ENCODE measurements around the gene NUDCD3. TPM values are rescaled to one million over a fixed set of nuclear protein-coding genes. Genes with fewer than 3 reads are reported as not detected.
A peak's percentile ranks its signal among the peaks of the same experiment; 100 is the strongest.

NUDCD3 gene
- total RNA-seq, 1 donor from 2014 or later, result 47.1 TPM

DNA sequence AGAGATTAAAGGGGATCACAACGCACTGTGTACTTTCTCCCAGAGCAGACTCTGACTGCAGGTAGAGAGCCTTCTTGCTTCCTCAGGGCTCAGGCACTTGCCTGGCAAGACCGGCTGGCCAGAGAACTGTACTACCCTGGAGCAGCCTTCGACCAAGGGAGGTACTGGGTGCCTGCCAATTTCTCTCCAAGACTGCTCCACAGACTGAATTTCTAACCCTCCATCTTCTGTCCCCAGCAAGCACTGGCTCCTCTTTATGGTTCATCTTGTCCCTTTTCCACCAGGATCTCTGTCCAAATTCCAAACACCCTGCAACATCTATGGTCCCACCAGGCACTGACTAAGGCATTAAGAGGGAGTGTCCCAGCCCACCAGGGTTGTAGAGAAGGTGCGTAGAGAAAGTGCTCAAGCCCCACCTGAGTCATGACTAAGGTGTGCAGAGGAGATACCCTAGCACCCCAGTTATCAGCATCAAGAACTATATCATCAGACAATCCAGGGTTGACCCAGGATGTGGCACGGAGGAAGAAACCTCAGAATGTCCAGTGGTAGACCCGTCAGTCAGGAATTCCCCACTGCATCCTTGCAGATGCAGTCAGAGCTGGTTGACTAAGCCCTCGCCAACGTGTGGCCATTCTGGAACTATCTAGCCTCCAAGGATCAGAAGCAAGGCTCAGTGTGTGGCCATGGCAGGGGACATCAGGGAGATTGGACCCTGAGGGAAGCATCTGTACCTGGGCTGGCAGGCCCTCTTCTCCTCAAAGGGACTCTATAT, 104.1 kb downstream of the NUDCD3 start:
- no peak for DNase-seq (ENCODE audit: low spot score)
- ATAC-seq, result no peak

DNA sequence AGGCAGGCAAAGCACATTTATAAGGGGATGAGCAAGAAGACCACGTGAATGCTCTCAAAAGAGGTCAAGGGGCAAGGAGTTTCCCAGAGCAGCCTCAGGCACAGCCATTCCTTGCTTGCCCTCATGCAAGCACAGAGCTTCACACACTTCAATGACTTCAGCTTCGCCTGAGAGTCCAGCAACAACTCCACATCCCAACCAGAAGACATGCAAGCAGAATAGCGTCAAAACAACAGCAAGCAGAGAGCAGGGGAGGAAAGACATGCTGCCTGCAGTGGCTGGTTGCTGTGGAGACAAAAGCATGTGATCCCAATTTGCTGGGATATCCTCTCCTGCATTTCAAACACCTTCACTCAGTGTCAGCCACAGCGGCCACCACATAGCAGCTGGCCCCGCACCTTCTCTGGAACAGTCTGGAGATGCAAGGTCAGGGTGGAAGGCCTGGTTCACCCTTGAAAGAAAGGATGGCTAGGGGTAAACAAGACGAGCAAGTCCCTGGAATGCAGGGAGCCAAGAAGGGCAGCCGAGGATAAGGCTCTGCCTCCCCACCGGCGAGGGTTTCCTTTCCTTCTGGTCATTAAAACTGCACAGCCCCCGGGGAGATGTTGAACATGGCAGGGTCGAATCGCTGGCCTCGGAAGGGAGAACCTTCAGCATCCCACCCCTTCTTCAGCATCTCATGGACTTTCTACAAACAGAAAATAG, 104.9 kb downstream of the NUDCD3 start:
- no peak for DNase-seq (ENCODE audit: low spot score)
- ATAC-seq, result no peak

- DNase-seq (ENCODE audit: low spot score), result peak; percentile 41
- no peak for ATAC-seq
Measured at GRCh38 chr7:44384586-44385433, 105.6 kb downstream of the NUDCD3 start.

- no peak for DNase-seq (ENCODE audit: low spot score)
- no peak for ATAC-seq
Measured at GRCh38 chr7:44383566-44383965, 106.9 kb downstream of the NUDCD3 start.

GRCh38 chr7:44382459-44383265, 107.8 kb downstream of the NUDCD3 start:
- DNase-seq (ENCODE audit: low spot score) (no peak), ATAC-seq (no peak)

GRCh38 chr7:44381494-44382220, 108.8 kb downstream of the NUDCD3 start:
- no peak for DNase-seq (ENCODE audit: low spot score)
- ATAC-seq, result no peak

GRCh38 chr7:44380831-44381493, 109.5 kb downstream of the NUDCD3 start:
- DNase-seq (ENCODE audit: low spot score) (no peak), ATAC-seq (peak; percentile 20)

- no peak for ATAC-seq
- DNase-seq (ENCODE audit: low spot score), result no peak
Measured at GRCh38 chr7:44380189-44380830, 110.1 kb downstream of the NUDCD3 start.

DNA sequence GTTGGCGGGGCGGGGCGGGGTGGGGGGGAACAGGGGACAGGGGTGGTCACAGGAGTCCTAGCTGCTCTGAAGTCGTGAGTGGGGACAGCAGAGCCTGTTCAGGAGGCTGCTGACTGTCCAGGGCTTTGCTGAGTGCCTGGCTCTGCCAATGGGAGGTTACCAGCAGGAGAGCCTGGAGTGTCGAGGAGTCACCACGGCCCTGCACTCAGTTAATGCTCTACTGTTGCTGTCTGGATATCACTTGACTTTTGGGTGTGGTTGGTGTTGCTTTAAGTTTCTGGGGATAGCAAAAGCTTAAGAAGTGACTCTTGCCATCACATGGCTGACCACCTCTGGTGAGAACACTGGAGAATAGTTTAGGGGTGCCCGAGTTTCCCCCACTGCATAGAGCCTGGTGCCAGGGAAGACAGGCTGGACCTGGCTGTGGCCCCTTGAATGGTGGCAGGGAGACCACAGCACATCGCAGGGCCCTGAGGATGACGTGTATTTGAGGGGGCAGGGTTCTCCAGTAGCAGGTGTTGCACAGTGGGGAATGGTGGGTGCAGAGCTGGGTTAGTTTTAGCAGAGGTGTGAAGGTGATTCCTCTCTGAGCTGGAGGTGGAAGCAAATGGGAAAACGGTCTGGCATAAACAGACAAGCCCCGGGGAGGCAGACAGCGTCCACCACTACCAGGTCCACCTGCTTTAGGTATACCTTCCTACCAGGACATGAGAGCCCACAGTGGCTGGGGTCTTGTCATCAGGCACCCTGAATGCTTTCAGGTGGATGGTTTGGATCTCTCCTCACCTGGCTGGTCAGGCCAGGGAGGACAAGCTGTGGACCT, 110.9 kb downstream of the NUDCD3 start:
- DNase-seq (ENCODE audit: low spot score), result no peak
- ATAC-seq, result no peak

- DNase-seq (ENCODE audit: low spot score) (no peak), ATAC-seq (no peak)
Measured at GRCh38 chr7:44378744-44379143, 111.7 kb downstream of the NUDCD3 start.

GRCh38 chr7:44377681-44378421, 112.6 kb downstream of the NUDCD3 start:
- DNase-seq (ENCODE audit: low spot score) (no peak), ATAC-seq (no peak)

- ATAC-seq (no peak), DNase-seq (ENCODE audit: low spot score) (no peak)
Measured at GRCh38 chr7:44377134-44377463, 113.4 kb downstream of the NUDCD3 start.

DNA sequence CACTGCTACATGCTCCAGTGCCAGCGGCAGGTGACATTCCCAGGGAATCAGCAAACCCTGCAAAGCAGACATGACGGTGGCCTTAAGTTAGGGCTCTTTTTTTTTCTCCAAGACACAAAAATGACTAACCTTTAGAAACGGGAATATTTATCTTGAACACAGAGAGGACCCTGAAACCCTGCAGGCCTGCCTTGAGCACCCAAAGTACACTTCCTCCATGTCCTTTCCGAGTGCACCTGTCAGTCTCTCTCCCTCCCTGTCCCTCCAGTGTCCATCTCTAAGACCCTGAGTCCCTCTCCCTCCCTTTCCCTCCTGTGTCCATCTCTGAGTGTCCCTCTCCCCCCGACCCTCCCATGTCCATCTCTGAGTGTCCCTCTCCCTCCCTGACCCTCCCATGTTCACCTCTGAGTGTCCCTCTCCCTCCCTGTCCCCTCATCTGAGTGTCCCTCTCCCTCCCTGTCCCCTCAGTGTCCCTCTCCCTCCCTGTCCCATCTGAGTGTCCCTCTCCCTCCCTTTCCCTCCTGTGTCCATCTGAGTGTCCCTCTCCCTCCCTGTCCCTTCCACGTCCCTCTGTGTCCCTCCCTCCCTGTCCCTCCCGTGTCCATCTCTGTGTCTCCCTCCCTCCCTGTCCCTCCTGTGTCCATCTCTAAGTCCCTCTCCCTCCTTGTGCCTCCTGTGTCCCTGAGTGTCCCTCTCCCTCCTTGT, 113.9 kb downstream of the NUDCD3 start:
- DNase-seq (ENCODE audit: low spot score) (no peak), ATAC-seq (peak; percentile 7)

- ATAC-seq (no peak), DNase-seq (ENCODE audit: low spot score) (no peak)
Measured at GRCh38 chr7:44375926-44376342, 114.5 kb downstream of the NUDCD3 start.

GRCh38 chr7:44375236-44375699, 115.2 kb downstream of the NUDCD3 start:
- peak; percentile 70 for ATAC-seq
- DNase-seq (ENCODE audit: low spot score), result no peak

GRCh38 chr7:44374007-44374763, 116.3 kb downstream of the NUDCD3 start:
- no peak for ATAC-seq
- no peak for DNase-seq (ENCODE audit: low spot score)
